ENCODE measurements around the gene TBC1D25. TPM values are rescaled to one million over a fixed set of nuclear protein-coding genes. Genes with fewer than 3 reads are reported as not detected.

The TBC1D25 gene
- total RNA-seq, 4 donors from 2014 or later, result 8.7 to 15.4 (median 13.2) TPM

DNA sequence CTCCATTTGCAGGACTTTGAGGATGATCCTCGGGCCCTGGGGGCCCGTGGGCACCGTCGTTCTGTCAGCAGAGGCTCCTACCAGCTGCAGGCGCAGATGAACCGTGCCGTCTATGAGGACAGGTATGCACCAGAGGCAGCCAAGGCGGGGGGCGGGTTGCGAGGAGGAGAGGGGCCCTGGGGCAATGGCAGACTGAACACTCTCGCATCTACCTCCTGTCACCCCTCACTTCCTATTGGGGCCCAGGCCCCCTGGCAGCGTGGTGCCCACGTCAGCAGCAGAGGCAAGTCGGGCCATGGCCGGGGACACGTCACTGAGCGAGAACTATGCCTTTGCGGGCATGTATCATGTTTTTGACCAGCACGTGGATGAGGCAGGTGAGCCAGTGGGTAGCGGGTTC lies 59.8 kb downstream of the TBC1D25 start:
- TF ChIP-seq, protein P1, sequence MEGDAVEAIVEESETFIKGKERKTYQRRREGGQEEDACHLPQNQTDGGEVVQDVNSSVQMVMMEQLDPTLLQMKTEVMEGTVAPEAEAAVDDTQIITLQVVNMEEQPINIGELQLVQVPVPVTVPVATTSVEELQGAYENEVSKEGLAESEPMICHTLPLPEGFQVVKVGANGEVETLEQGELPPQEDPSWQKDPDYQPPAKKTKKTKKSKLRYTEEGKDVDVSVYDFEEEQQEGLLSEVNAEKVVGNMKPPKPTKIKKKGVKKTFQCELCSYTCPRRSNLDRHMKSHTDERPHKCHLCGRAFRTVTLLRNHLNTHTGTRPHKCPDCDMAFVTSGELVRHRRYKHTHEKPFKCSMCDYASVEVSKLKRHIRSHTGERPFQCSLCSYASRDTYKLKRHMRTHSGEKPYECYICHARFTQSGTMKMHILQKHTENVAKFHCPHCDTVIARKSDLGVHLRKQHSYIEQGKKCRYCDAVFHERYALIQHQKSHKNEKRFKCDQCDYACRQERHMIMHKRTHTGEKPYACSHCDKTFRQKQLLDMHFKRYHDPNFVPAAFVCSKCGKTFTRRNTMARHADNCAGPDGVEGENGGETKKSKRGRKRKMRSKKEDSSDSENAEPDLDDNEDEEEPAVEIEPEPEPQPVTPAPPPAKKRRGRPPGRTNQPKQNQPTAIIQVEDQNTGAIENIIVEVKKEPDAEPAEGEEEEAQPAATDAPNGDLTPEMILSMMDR (IDR thresholded peaks at IDR 0.05), result no peak
- ATAC-seq (ENCODE audit: low FRiP score), result no peak

DNA sequence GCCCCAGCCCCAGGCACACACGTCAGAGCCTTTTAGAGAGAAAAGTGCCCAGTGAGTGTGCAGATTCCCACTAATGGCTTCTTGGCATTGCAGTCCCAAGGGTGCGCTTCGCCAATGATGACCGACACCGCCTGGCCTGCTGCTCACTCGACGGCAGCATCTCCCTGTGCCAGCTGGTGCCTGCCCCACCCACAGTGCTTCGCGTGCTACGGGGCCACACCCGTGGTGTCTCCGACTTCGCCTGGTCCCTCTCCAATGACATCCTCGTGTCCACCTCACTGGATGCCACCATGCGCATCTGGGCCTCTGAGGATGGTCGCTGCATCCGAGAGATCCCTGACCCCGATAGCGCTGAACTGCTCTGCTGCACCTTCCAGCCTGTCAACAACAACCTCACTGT lies 60.7 kb downstream of the TBC1D25 start:
- TF ChIP-seq, protein P1 (IDR thresholded peaks at IDR 0.05), result no peak
- DNase-seq (ENCODE audit: low spot score) (no peak), ATAC-seq (ENCODE audit: low FRiP score) (no peak)

More for the DNA sequence above, 59.8 kb downstream of the TBC1D25 start:
- DNase-seq (ENCODE audit: low spot score), result no peak

DNA sequence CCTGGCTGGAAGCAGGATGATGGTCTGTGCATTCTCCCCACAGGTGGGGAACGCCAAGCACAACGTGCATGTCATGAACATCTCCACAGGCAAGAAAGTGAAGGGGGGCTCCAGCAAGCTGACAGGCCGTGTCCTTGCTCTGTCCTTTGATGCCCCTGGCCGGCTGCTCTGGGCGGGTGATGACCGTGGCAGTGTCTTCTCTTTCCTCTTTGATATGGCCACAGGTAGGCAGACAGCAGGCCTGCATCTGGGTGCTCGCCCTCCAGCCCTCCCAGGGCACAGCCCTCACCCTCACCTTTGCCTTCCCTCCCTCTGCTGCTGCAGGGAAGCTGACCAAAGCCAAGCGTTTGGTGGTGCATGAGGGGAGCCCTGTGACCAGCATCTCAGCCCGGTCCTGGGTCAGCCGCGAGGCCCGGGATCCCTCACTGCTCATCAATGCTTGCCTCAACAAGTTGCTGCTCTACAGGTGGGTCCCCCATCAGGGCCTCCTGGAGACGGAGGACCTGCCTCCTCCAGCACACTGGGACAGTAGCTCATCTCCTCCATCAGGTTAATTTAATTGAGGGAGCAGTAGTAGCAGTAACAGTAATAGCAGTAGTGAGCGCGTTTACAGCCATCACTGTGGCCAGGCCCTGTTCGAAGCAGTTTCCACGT lies 62.4 kb downstream of the TBC1D25 start:
- DNase-seq (ENCODE audit: low spot score), result no peak
- no peak for ATAC-seq (ENCODE audit: low FRiP score)
- TF ChIP-seq, protein P1 (IDR thresholded peaks at IDR 0.05), result no peak

DNA sequence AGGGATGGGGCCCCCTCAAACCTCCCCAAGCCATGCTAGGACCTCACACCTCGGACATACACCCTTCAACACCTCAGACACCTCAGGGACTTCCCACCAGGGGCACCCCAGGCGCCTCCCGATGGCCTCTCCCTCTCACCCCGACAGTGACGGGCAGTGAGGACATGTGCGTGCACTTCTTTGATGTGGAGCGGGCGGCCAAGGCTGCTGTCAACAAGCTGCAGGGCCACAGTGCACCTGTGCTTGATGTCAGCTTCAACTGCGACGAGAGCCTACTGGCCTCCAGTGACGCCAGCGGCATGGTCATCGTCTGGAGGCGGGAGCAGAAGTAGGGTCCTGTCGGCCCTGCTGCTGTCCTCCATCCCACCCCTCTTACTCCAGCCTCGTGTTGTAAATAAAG lies 65.2 kb downstream of the TBC1D25 start:
- TF ChIP-seq, protein P1 (IDR thresholded peaks at IDR 0.05), result no peak
- no peak for ATAC-seq (ENCODE audit: low FRiP score)
- DNase-seq (ENCODE audit: low spot score), result no peak

DNA sequence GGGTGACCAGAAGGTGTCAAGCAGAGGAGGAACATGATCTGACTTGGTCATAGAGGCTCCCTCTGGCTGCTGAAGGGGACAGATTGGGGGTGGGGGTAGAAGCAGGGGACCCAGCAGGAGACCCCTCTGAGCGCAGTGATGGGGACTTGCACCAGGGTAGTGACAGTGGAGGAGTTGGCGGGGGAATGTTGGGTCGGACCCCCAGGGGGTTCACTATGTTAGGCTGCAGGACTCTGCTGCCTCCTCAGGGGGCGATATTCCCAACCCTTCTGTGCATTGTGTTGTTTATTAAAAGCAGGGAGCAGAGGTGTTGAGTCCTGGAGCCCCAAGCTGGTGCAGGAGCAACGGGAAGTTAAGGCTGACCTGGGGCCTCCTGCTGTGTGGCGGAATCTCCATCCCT lies 66.6 kb downstream of the TBC1D25 start:
- DNase-seq (ENCODE audit: low spot score), result no peak
- ATAC-seq (ENCODE audit: low FRiP score), result no peak
- TF ChIP-seq, protein P1 (IDR thresholded peaks at IDR 0.05), result no peak

DNA sequence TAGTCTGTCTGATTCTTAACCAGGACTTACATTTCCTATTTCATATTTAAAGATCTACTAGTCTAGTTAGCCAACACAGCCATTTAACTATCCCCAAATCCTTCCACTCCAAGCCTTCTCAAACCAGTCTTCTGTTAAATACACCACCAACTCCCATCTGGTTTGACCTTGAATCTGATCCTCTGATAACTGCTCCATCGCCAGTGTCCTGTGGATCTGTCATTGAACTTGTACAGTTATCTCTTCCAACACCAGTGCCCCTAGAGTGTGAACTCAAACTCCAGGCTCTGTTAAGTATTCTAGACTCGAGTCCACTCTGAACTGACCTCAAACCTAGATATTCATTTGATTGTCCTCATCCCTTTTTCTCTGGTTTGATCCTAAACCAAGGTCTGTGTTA lies 72.2 kb downstream of the TBC1D25 start:
- ATAC-seq (ENCODE audit: low FRiP score) (no peak), DNase-seq (ENCODE audit: low spot score) (no peak)
- TF ChIP-seq, protein P1 (IDR thresholded peaks at IDR 0.05), result no peak

Small RNA genes lying within 50 kb of the gene (small RNA-seq; reads per million reads assigned to genes)
- not detected for gene MRPL32P1

Other genes starting within 250 kb of the TBC1D25 start
- gene SSX3, start 183.0 kb upstream of the TBC1D25 start, total RNA-seq, result not detected
- gene SSX4, start 156.2 kb upstream of the TBC1D25 start, total RNA-seq, result not detected
- not detected for gene SSX4B, start 127.8 kb upstream of the TBC1D25 start, total RNA-seq
- 10 to 100 TPM in 2 of 4 donors, 1 to 10 TPM in 2; 2.8 to 11.9 (median 9.6) TPM for gene SLC38A5, start 69.5 kb upstream of the TBC1D25 start, total RNA-seq
- gene FTSJ1, start 63.5 kb upstream of the TBC1D25 start, total RNA-seq, result 10 to 100 TPM; 45.7 to 74.7 (median 56.1) TPM
- 10 to 100 TPM in 3 of 4 donors, 1 to 10 TPM in 1; 8.4 to 16.9 (median 14.1) TPM for gene PORCN, start 30.7 kb upstream of the TBC1D25 start, total RNA-seq
- gene EBP, start 17.9 kb upstream of the TBC1D25 start, total RNA-seq, result 10 to 100 TPM; 15.1 to 24.9 (median 17.2) TPM
- gene RBM3, start 34.8 kb downstream of the TBC1D25 start, total RNA-seq, result 100 to 1,000 TPM; 151 to 280 (median 263) TPM
- 100 to 1,000 TPM in 3 of 4 donors, 10 to 100 TPM in 1; 95.4 to 149 (median 126) TPM for gene WDR13, start 57.8 kb downstream of the TBC1D25 start, total RNA-seq
- gene WAS, start 144.1 kb downstream of the TBC1D25 start, total RNA-seq, result 10 to 100 TPM in 3 of 4 donors, 1 to 10 TPM in 1; 9.0 to 26.0 (median 21.0) TPM
- 1 to 10 TPM; 4.2 to 8.1 (median 5.5) TPM for gene SUV39H1, start 157.0 kb downstream of the TBC1D25 start, total RNA-seq
- not detected for gene GLOD5, start 222.0 kb downstream of the TBC1D25 start, total RNA-seq
- not detected for gene GATA1, start 246.9 kb downstream of the TBC1D25 start, total RNA-seq